K562 (cell line): Measurements from ENCODE around the gene KIT. TPM values are rescaled to one million over a fixed set of nuclear protein-coding genes. Genes with fewer than 3 reads are reported as not detected.

Experiments
- MGA ChIP-seq: fragments of 450-650 bp; IDR thresholded peaks from 2 replicates; pipeline ENCODE4 v1.6.1; 2016; ENCODE audit warnings: mild to moderate bottlenecking, moderate library complexity
- VEZF1 ChIP-seq: fragments of 200-800 bp; sonication (Bioruptor generic); IDR thresholded peaks from 2 replicates; pipeline ENCODE4 v1.6.1; 2017; ENCODE audit warnings: missing genetic modification characterization, missing compliant biosample characterization
- ZFX ChIP-seq: sonication (generic); formaldehyde crosslinking; IDR thresholded peaks from 2 replicates; pipeline ENCODE4 v1.8.0; 2022; ENCODE audit warnings: mild to moderate bottlenecking, missing genetic modification reagents, moderate library complexity
- polyA plus RNA-seq, 8 experiments: library from polyadenylated mRNA; depleted of rRNA in 4 of 8; stranded (reverse) in 5 of 8; unstranded in 3 of 8; fragments of >200 nt; fragmentation: Nextera tagmentation in 2 of 8; fragmentation: Illumina TruSeq in 1 of 8; extraction: Ambion mirVana in 2 of 8; extraction: Trizol in 1 of 8; gene quantifications; 2 replicates each; pipeline versions ENCODE4 v1.2.1 to v1.2.3, GENCODE V29; 2011 to 2014; ENCODE audit warnings: inconsistent platforms in 1 of 8, missing spikeins in 1 of 8
- total RNA-seq, 7 experiments: library from RNA; depleted of rRNA in 6 of 7; stranded (reverse); fragments of >200 nt in 6 of 7; fragmentation: Illumina TruSeq in 2 of 7; extraction: Trizol in 2 of 7; gene quantifications; 2 replicates each; pipeline versions ENCODE4 v1.2.1 to v1.2.3, GENCODE V29; 2011 to 2021; ENCODE audit warnings: low replicate concordance in 1 of 7

The KIT gene
- total and polyA plus RNA-seq, 9 of the 15 experiments (the other 6 are each of a cell fraction or from before 2014, with no cell fraction given) = 0.27 to 5.6 (median 0.57) TPM

- TF ChIP-seq MGA = peak; percentile 33; the same call in 1 of the 2 replicates
- TF ChIP-seq ZFX = no peak
- peak; percentile 64 for TF ChIP-seq VEZF1 (CRISPR knock-in tag)
Observed at GRCh38 chr4:54657551-54658251, at the start of gene KIT (continued).
